Ishikawa (cell line): ENCODE data around the gene C18orf54.

Experiments
- CEBPB ChIP-seq: IDR thresholded peaks from 2 replicates; pipeline ENCODE4 v1.6.1; 2012
- EP300 ChIP-seq: IDR thresholded peaks from 2 replicates; pipeline ENCODE4 v1.6.1; 2012; ENCODE audit warnings: borderline replicate concordance
- FOXM1 ChIP-seq: IDR thresholded peaks from 2 replicates; pipeline ENCODE4 v1.6.1; 2012; ENCODE audit warnings: low read depth, borderline replicate concordance
- NFIC ChIP-seq: IDR thresholded peaks from 2 replicates; pipeline ENCODE4 v1.6.1; 2012
- TEAD4 ChIP-seq: IDR thresholded peaks from 2 replicates; pipeline ENCODE4 v1.6.1; 2012
- YY1 ChIP-seq: IDR thresholded peaks from 2 replicates; pipeline ENCODE4 v1.6.1; 2012; ENCODE audit warnings: low read depth
- TF ChIP-seq, protein P1 (sequence below): IDR thresholded peaks from 2 replicates; pipeline ENCODE4 v1.6.1; 2012
- TF ChIP-seq, protein P2 (sequence below): IDR thresholded peaks from 2 replicates; pipeline ENCODE4 v1.6.1; 2012

DNA sequence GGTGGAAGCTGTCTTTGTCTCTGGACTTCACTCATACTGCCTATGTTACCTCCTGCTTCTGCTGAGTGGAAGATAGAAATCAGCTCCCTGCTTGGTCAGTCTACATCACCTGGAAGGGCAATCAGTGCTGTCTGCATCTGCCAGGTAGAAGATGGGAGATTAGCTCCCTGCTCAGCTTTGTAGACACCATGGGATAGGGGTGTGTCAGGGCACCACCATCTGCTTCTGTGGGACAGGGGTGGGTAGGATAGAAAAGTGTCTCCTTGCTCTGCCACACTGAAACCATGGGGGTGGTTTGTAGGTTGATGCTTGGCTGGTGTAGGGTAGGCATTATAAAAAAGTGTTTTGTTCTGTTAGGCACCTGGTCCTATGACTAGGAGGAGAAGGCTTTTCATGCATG, 34.1 kb upstream of the C18orf54 start:
- TF ChIP-seq CEBPB (no peak), FOXM1 (no peak), TEAD4 (no peak), NFIC (no peak), EP300 (no peak), YY1 (no peak)
- TF ChIP-seq, protein P1, sequence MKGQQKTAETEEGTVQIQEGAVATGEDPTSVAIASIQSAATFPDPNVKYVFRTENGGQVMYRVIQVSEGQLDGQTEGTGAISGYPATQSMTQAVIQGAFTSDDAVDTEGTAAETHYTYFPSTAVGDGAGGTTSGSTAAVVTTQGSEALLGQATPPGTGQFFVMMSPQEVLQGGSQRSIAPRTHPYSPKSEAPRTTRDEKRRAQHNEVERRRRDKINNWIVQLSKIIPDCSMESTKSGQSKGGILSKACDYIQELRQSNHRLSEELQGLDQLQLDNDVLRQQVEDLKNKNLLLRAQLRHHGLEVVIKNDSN, result no peak
- TF ChIP-seq, protein P2, sequence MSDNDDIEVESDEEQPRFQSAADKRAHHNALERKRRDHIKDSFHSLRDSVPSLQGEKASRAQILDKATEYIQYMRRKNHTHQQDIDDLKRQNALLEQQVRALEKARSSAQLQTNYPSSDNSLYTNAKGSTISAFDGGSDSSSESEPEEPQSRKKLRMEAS, result no peak
